Neutrophil (primary cell): ENCODE data around the gene PCDH19.

Source experiments
- H3K27ac ChIP-seq: fragments of 200-600 bp; sonication (generic); 2 replicates; pipeline ENCODE4 v1.5.1; 2016; ENCODE audit warnings: mild to moderate bottlenecking, moderate library complexity
- H3K27me3 ChIP-seq: fragments of 200-600 bp; sonication (generic); 2 replicates; pipeline ENCODE4 v1.6.0; 2016; ENCODE audit warnings: mild to moderate bottlenecking
- H3K36me3 ChIP-seq: fragments of 200-600 bp; sonication (generic); 2 replicates; pipeline ENCODE4 v1.5.1; 2017
- H3K4me1 ChIP-seq, 2 experiments: fragments of 200-600 bp in 1 of 2; sonication (generic) in 1 of 2; 1 replicate in 1 of 2; 2 replicates in 1 of 2; pipeline versions ENCODE4 v1.5.1 to v1.6.1; 2013 to 2016; ENCODE audit warnings: low read depth in 1 of 2, low read length in 1 of 2, mild to moderate bottlenecking in 1 of 2, moderate library complexity in 1 of 2; ENCODE audit not compliant: control insufficient read depth in 1 of 2, insufficient read depth in 1 of 2
- H3K4me3 ChIP-seq, 2 experiments: fragments of 200-600 bp in 1 of 2; sonication (generic) in 1 of 2; 1 replicate in 1 of 2; 2 replicates in 1 of 2; pipeline ENCODE4 v1.5.1; 2013 to 2016; ENCODE audit warnings: low read depth in 1 of 2, low read length in 1 of 2, mild to moderate bottlenecking in 1 of 2, moderate library complexity in 1 of 2
- H3K9me3 ChIP-seq: fragments of 200-600 bp; sonication (generic); 2 replicates; pipeline ENCODE4 v1.5.1; 2016
- TF ChIP-seq, protein P1 (sequence below): fragments of 200-600 bp; sonication (generic); IDR thresholded peaks from 2 replicates; pipeline ENCODE4 v1.5.1; 2016; ENCODE audit warnings: antibody characterized with exemption

Gene PCDH19

DNA sequence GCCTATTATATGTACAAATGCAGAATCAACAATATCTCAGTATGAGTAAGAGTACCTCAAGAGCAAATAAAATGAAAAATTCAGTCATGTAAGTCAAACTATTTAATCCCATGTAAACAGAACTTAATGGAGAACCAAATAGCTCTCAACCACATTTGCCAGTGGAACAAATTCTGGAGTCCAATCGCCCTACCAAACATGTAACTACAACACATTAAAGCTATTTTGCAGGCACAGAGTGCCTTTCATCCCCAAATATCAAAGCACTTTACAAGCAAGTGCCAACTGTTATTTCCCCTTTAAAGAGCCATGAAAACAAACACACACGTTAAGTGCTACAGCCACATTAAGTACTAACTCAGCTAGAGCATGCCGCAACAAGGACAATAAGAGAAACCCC is 51.3 kb downstream of the PCDH19 start:
- Histone ChIP-seq H3K4me1 (no peaks in the 10 kb centered on the region), H3K9me3 (no peaks in the 10 kb centered on the region), H3K27ac (no peak overlapping the region), H3K27me3 (no peaks in the 10 kb centered on the region), H3K4me3 (no peak overlapping the region), H3K36me3 (no peaks in the 10 kb centered on the region)
- TF ChIP-seq, protein P1, sequence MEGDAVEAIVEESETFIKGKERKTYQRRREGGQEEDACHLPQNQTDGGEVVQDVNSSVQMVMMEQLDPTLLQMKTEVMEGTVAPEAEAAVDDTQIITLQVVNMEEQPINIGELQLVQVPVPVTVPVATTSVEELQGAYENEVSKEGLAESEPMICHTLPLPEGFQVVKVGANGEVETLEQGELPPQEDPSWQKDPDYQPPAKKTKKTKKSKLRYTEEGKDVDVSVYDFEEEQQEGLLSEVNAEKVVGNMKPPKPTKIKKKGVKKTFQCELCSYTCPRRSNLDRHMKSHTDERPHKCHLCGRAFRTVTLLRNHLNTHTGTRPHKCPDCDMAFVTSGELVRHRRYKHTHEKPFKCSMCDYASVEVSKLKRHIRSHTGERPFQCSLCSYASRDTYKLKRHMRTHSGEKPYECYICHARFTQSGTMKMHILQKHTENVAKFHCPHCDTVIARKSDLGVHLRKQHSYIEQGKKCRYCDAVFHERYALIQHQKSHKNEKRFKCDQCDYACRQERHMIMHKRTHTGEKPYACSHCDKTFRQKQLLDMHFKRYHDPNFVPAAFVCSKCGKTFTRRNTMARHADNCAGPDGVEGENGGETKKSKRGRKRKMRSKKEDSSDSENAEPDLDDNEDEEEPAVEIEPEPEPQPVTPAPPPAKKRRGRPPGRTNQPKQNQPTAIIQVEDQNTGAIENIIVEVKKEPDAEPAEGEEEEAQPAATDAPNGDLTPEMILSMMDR, result no peak

DNA sequence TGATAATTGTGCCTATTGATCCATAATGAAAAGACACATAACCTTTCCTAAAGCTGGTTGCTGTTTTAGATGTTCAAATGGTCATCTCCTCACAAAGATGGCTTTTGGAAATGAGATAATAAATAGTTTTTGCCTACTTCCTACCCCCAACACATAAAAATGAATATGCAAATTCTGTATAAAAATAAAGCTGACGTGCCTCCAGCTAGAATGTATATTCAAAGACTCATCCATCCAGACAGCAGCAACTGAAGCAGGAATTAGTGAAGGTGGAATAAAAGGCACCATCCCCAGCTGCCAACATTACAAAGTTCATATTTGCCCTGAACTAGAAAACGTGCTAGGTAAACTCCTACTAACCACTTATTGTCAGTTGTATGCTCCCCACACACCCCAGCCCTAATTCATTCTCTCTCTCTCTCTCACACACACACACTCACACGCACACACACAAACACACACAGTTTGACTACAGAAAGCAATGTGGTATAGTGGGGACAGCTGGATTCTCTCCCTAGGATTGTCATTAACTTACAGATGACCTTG is 53.6 kb downstream of the PCDH19 start:
- Histone ChIP-seq H3K27me3 (no peaks in the 10 kb centered on the region), H3K4me3 (no peak overlapping the region), H3K27ac (no peak overlapping the region), H3K4me1 (no peaks in the 10 kb centered on the region), H3K36me3 (no peaks in the 10 kb centered on the region), H3K9me3 (no peaks in the 10 kb centered on the region)
- TF ChIP-seq, protein P1, result no peak

DNA sequence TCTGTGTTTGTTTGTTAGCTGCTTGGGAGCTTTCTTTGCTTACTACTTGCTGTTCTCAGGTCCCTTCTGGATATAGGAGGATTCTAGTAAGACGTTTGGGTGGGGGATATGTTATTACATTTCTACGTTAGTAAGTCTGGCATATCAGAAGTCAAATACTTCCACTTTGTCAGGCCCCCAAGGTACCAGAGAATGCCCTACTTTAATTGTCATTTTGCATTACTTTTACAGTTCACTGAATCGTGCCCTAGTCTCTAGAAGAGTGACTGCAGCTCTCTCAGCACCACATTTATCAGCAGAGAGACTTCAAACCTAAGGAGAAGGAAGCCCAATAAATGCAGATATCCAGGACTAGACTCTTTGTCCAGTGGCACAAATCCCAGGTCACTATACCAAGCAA is 54.4 kb downstream of the PCDH19 start:
- no peak overlapping the region for H3K4me3 ChIP-seq
- no peaks in the 10 kb centered on the region for H3K36me3 ChIP-seq
- no peaks in the 10 kb centered on the region for H3K27me3 ChIP-seq
- no peaks in the 10 kb centered on the region for H3K4me1 ChIP-seq
- H3K9me3 ChIP-seq, result no peaks in the 10 kb centered on the region
- H3K27ac ChIP-seq, result no peak overlapping the region
- TF ChIP-seq, protein P1, result no peak

DNA sequence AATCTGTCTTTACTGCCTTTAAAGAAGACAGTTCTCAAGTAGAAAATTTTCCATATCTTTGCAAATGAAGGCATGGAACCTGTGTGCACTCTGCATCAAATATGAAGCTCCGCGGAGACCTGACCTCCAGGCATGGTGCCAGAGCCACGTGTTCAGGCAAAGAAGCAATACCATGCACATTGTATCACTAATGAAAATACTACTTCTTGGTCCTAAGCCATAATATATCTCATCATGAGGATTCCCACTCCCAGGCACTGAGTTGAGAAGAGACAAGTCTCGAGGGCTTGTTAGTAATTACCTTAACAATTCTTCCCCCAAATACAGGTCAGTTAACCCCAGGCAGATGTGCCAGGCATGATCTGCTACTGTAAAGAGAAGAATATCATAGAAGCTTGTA is 56.7 kb downstream of the PCDH19 start:
- Histone ChIP-seq H3K4me3 (no peak overlapping the region), H3K4me1 (no peaks in the 10 kb centered on the region), H3K9me3 (no peaks in the 10 kb centered on the region), H3K27ac (no peak overlapping the region), H3K36me3 (no peaks in the 10 kb centered on the region), H3K27me3 (no peaks in the 10 kb centered on the region)
- TF ChIP-seq, protein P1, result no peak

DNA sequence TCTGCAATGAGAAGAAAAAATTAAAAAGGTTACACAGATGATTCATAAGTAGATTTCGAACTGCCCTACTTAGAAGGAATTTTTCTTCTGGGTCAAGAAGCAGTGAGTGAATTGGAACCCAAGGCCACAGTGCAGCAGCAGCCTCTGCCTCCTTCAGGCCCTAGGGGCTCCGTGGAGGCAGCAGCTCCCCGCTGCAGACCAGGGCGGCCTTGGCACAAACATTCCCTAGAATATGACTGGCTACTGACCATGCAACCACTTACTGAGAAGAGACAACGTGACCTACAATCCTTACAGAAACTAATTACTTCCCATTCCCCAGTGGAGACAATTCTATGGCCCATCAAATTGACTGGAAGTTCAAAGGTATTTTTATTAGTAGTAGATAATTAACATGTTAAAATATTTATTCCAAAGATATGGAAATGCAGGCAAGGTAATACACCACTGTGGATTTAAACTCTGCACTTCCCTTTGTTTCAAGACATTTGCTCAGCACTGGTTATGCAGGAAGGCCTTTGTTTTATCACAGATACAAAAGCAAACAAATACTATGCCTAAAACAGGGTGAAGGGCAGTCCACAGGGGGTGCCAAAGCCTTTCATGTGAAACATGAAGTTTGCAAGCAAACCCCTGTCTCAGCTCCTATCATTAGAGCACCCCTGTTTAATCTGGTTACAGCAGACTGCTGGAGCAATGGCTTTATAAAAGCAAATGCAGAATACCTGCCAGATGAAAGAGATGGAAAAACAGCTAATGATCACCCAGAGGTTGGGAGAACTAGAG is 59.2 kb downstream of the PCDH19 start:
- no peaks in the 10 kb centered on the region for H3K9me3 ChIP-seq
- H3K27ac ChIP-seq, result no peak overlapping the region
- H3K4me3 ChIP-seq, result no peak overlapping the region
- no peaks in the 10 kb centered on the region for H3K36me3 ChIP-seq
- no peaks in the 10 kb centered on the region for H3K27me3 ChIP-seq
- TF ChIP-seq, protein P1, result no peak
- H3K4me1 ChIP-seq, result no peaks in the 10 kb centered on the region
